Measurements from ENCODE around the gene KCND3. TPM values are rescaled to one million over a fixed set of nuclear protein-coding genes. Genes with fewer than 3 reads are reported as not detected.

KCND3 gene
- total and polyA plus RNA-seq, 4 donors, result 1.0 to 27.1 (median 6.1) TPM

GRCh38 chr1:111776861-111777260, 212.6 kb downstream of the KCND3 start (continued):
- TF ChIP-seq EGR1 (IDR thresholded peaks at IDR 0.05; ENCODE audit: low read depth in 2 of 2) (no peak), NR2F2 (IDR thresholded peaks at IDR 0.05) (no peak), SP1 (IDR thresholded peaks at IDR 0.05) (no peak), HNF4A (conservative IDR thresholded peaks at IDR 0.05) (no peak), FOXA2 (IDR thresholded peaks at IDR 0.05) (no peak), MAX (IDR thresholded peaks at IDR 0.05) (no peak)

GRCh38 chr1:111776391-111776790, 213.1 kb downstream of the KCND3 start:
- Histone ChIP-seq H3K27ac (ENCODE audit: low read depth in 1 of 2, low read length in 2 of 2) (no peak overlapping the region), H3K9ac (ENCODE audit: low read depth in 1 of 2, low read length in 2 of 2) (no peak overlapping the region), H3K27me3 (ENCODE audit: control insufficient read depth in 4 of 4, insufficient read depth in 4 of 4, low read length in 3 of 4) (no peaks in the 10 kb centered on the region), H3K4me3 (ENCODE audit: low read depth in 1 of 3, low read length in 3 of 3) (no peak overlapping the region), H3K9me3 (ENCODE audit: control insufficient read depth in 4 of 4, low read length in 3 of 4) (no peaks in the 10 kb centered on the region), H3K36me3 (ENCODE audit: control insufficient read depth in 4 of 4, insufficient read depth in 3 of 4, low read depth in 1 of 4, low read length in 3 of 4) (peaks cover 0 to 23% (median 7%) of the 10 kb centered on the region in 4 donors), H3K4me1 (ENCODE audit: control insufficient read depth in 4 of 4, insufficient read depth in 4 of 4, low read length in 3 of 4) (peaks cover 0 to 2% (median 0%) of the 10 kb centered on the region in 4 donors)
- DNase-seq (ENCODE audit: low spot score), result no peak
- no peak for TF ChIP-seq TAF1 (conservative IDR thresholded peaks at IDR 0.05)
- TF ChIP-seq GABPA (IDR thresholded peaks at IDR 0.05 in 1 of 2, conservative IDR thresholded peaks at IDR 0.05 in 1 of 2), result no peak
- no peak for TF ChIP-seq FOXA1 (IDR thresholded peaks at IDR 0.05)
- TF ChIP-seq REST (IDR thresholded peaks at IDR 0.05), result no peak
- WGBS, result 90% methylated on average over 2 of the region's 2 CpGs

GRCh38 chr1:111775966-111776365, 213.5 kb downstream of the KCND3 start:
- TF ChIP-seq SP1 (IDR thresholded peaks at IDR 0.05), result no peak
- TF ChIP-seq JUND (IDR thresholded peaks at IDR 0.05), result no peak
- TF ChIP-seq CTCF (IDR thresholded peaks at IDR 0.05; ENCODE audit: low read depth, low read length, missing input control), result no peak
- no peak for TF ChIP-seq FOXA1 (IDR thresholded peaks at IDR 0.05)
- no peak for TF ChIP-seq ATF3 (IDR thresholded peaks at IDR 0.05)
- no peak for TF ChIP-seq HNF4G (IDR thresholded peaks at IDR 0.05)
- TF ChIP-seq HNF4A (conservative IDR thresholded peaks at IDR 0.05), result no peak
- no peak for TF ChIP-seq TAF1 (conservative IDR thresholded peaks at IDR 0.05)
- no peak for TF ChIP-seq YY1 (IDR thresholded peaks at IDR 0.05)
- Histone ChIP-seq H3K27ac (ENCODE audit: low read depth in 1 of 2, low read length in 2 of 2) (no peak overlapping the region), H3K4me1 (ENCODE audit: control insufficient read depth in 4 of 4, insufficient read depth in 4 of 4, low read length in 3 of 4) (peaks cover 0 to 2% (median 0%) of the 10 kb centered on the region in 4 donors), H3K4me3 (ENCODE audit: low read depth in 1 of 3, low read length in 3 of 3) (no peak overlapping the region), H3K9me3 (ENCODE audit: control insufficient read depth in 4 of 4, low read length in 3 of 4) (no peaks in the 10 kb centered on the region), H3K27me3 (ENCODE audit: control insufficient read depth in 4 of 4, insufficient read depth in 4 of 4, low read length in 3 of 4) (no peaks in the 10 kb centered on the region), H3K9ac (ENCODE audit: low read depth in 1 of 2, low read length in 2 of 2) (no peak overlapping the region), H3K36me3 (ENCODE audit: control insufficient read depth in 4 of 4, insufficient read depth in 3 of 4, low read depth in 1 of 4, low read length in 3 of 4) (peaks cover 0 to 23% (median 7%) of the 10 kb centered on the region in 4 donors)
- WGBS, result 92% methylated on average over 9 of the region's 9 CpGs
- DNase-seq (ENCODE audit: low spot score), result no peak
